OCI-LY3 (cell line): ENCODE results near the gene CASS4.

Experiments
- H2AFZ ChIP-seq: fragments of 200-600, 300-600 bp; shearing (Covaris generic); 2 replicates; pipeline ENCODE4 v1.6.0; 2014; ENCODE audit warnings: antibody characterized with exemption, low read depth, low read length
- H3K27ac ChIP-seq: fragments of 200-600, 300-600 bp; sonication (generic); 2 replicates; pipeline ENCODE4 v1.5.1; 2014; ENCODE audit warnings: mild to moderate bottlenecking, low read length, moderate library complexity, mixed read lengths
- H3K27me3 ChIP-seq: fragments of 200-600, 300-600 bp; sonication (generic); 2 replicates; pipeline ENCODE4 v1.6.1; 2014; ENCODE audit warnings: low read depth, low read length, mixed read lengths
- H3K36me3 ChIP-seq: fragments of 200-600, 300-600 bp; sonication (generic); replicated peaks from 2 replicates; pipeline ENCODE3; 2014; ENCODE audit warnings: low read depth, low read length, mixed read lengths
- H3K4me1 ChIP-seq: fragments of 300-600, 200-600 bp; sonication (generic); 2 replicates; pipeline ENCODE4 v1.6.1; 2014; ENCODE audit warnings: low read length, mixed read lengths
- H3K4me2 ChIP-seq: fragments of 200-600, 300-600 bp; sonication (generic); 2 replicates; pipeline ENCODE4 v1.6.1; 2014; ENCODE audit warnings: low read length, mixed read lengths
- H3K4me3 ChIP-seq: fragments of 300-600, 200-600 bp; sonication (generic); 2 replicates; pipeline ENCODE4 v1.5.1; 2014; ENCODE audit warnings: antibody characterized with exemption, mild to moderate bottlenecking, low read length, moderate library complexity
- H3K79me2 ChIP-seq: fragments of 300-600, 200-600 bp; shearing (Covaris generic); 2 replicates; pipeline ENCODE4 v1.6.1; 2014; ENCODE audit warnings: mild to moderate bottlenecking, low read length, mixed read lengths
- H3K9ac ChIP-seq: fragments of 300-600, 200-600 bp; shearing (Covaris generic); 2 replicates; pipeline ENCODE4 v1.6.0; 2014; ENCODE audit warnings: mild to moderate bottlenecking, low read length, moderate library complexity
- H3K9me3 ChIP-seq: fragments of 200-600, 300-600 bp; shearing (Covaris generic); 2 replicates; pipeline ENCODE4 v1.6.1; 2014; ENCODE audit warnings: low read length, mixed read lengths; ENCODE audit not compliant: insufficient read depth
- H4K20me1 ChIP-seq: fragments of 200-600, 300-600 bp; sonication (generic); 2 replicates; pipeline ENCODE4 v1.6.1; 2016; ENCODE audit warnings: low read length, mixed read lengths; ENCODE audit not compliant: insufficient read depth
- EZH2phosphoT487 ChIP-seq: fragments of 200-600 bp; shearing (Covaris generic); IDR thresholded peaks from 2 replicates; pipeline ENCODE4 v1.6.1; 2018; ENCODE audit warnings: antibody characterized with exemption, mixed run types, low read depth
- TF ChIP-seq, protein P1 (sequence below): fragments of 200-600, 300-600 bp; sonication (generic); IDR thresholded peaks from 2 replicates; pipeline ENCODE4 v1.5.1; 2014; ENCODE audit warnings: antibody characterized with exemption, low read length, low read depth

CASS4 gene

DNA sequence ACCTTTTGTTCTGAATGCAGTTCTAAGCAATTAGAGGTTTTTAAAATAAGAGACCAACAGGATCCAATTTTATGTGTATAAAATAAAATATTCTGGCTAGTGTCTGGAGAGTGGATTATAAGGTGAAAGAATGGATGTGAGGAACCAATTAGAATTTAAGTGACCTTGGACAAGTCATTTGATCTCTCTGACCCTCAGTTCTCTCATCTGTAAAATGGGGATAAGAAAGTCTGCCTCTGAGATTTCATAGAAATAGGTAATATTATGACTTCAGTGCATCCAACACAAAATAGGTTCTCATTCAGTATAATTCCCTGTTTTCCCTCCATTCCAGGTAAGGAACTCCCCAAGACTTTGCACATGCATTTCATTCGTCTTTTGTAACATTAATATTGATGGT, 18.9 kb downstream of the CASS4 start:
- Histone ChIP-seq H3K27me3 (no peaks in the 10 kb centered on the region), H3K4me3 (no peak overlapping the region), H4K20me1 (no peaks in the 10 kb centered on the region), H3K36me3 (no peaks in the 10 kb centered on the region), H3K9me3 (no peaks in the 10 kb centered on the region), H3K4me1 (peaks cover 28% of the 10 kb centered on the region), H3K27ac (no peak overlapping the region), H3K9ac (no peak overlapping the region), H3K79me2 (no peaks in the 10 kb centered on the region), H3K4me2 (no peak overlapping the region), H2AFZ (no peak overlapping the region)
- TF ChIP-seq, protein P1, sequence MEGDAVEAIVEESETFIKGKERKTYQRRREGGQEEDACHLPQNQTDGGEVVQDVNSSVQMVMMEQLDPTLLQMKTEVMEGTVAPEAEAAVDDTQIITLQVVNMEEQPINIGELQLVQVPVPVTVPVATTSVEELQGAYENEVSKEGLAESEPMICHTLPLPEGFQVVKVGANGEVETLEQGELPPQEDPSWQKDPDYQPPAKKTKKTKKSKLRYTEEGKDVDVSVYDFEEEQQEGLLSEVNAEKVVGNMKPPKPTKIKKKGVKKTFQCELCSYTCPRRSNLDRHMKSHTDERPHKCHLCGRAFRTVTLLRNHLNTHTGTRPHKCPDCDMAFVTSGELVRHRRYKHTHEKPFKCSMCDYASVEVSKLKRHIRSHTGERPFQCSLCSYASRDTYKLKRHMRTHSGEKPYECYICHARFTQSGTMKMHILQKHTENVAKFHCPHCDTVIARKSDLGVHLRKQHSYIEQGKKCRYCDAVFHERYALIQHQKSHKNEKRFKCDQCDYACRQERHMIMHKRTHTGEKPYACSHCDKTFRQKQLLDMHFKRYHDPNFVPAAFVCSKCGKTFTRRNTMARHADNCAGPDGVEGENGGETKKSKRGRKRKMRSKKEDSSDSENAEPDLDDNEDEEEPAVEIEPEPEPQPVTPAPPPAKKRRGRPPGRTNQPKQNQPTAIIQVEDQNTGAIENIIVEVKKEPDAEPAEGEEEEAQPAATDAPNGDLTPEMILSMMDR: no peak
- no peak for TF ChIP-seq EZH2phosphoT487

DNA sequence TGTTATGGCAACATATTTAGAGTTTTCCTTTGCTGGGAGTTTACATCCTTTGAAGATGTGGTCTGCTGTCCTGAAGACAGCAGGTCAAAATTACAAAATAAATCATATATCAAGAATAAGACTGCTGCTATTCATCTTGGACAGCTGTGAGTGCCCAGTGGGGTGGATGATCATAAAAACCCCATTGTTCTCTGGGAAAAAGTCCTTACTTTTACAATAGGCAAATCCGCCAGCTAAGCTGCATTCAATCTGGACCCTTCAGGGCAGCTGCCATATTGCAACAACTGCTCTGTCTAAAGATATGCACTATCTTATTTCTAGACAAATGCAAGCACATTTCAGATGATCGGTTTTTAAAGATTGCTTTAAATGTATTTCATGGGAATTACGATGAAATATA, 19.4 kb downstream of the CASS4 start:
- Histone ChIP-seq H4K20me1 (no peaks in the 10 kb centered on the region), H3K4me3 (no peak overlapping the region), H3K79me2 (no peaks in the 10 kb centered on the region), H2AFZ (no peak overlapping the region), H3K27me3 (no peaks in the 10 kb centered on the region), H3K4me2 (no peak overlapping the region), H3K36me3 (no peaks in the 10 kb centered on the region), H3K9ac (no peak overlapping the region), H3K9me3 (no peaks in the 10 kb centered on the region), H3K27ac (no peak overlapping the region), H3K4me1 (peaks cover 28% of the 10 kb centered on the region)
- TF ChIP-seq, protein P1: no peak
- TF ChIP-seq EZH2phosphoT487: no peak

DNA sequence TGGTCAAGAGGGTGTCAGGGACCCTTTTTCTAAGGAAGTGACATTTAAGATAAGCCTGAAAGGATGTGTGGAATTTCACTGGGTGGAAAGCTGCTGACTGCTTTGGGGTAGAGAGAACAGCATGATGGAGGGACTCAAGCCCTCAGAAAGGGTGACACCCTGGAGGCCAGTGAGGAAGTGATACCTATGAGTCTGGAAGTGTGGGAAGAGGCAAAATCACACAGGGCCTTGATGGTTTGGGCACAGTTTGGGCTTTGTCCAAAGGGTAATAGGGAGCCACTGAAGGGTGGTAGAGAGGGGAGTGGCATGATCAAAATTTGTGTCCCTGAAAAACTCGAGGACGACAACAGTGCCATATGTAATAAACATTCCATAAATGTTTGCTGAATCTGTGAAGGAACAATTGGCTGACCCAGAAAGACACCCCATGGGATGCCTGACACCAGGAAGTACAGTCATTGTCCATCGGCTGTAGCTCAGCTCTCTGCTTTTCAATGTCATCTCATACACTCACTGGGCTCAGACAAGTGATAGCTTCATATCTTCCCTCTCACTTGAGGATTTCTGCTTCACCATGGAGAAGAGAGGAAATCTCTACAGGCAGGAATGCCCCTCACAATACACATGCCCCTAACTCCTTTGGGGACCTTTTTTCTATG, 21.3 kb downstream of the CASS4 start:
- peaks cover 28% of the 10 kb centered on the region for H3K4me1 ChIP-seq
- H3K9me3 ChIP-seq: no peaks in the 10 kb centered on the region
- TF ChIP-seq, protein P1: no peak
- H3K4me3 ChIP-seq: no peak overlapping the region
- H3K27me3 ChIP-seq: no peaks in the 10 kb centered on the region
- H3K4me2 ChIP-seq: no peak overlapping the region
- no peak overlapping the region for H3K9ac ChIP-seq
- no peaks in the 10 kb centered on the region for H3K79me2 ChIP-seq
- no peak overlapping the region for H3K27ac ChIP-seq
- no peaks in the 10 kb centered on the region for H4K20me1 ChIP-seq
- no peak overlapping the region for H2AFZ ChIP-seq
- no peaks in the 10 kb centered on the region for H3K36me3 ChIP-seq

DNA sequence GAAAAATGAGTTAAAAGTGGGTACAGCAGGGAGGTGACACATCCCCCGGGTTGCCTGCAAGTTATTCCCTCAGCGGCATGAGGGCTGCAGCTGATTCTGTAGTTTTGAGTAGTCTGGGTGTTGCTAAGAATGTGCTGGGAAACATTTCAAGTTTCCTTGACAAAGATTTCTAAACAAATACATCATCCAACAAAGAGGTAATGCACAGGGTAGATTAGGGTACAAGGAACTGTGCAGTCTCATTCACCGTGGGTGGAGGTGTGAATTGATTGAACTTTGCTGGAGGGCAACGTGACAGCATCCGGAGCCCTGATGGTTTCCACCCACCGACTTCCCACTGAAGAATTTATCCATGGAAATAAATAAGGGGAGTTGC, 21.8 kb downstream of the CASS4 start:
- TF ChIP-seq, protein P1: no peak
- TF ChIP-seq EZH2phosphoT487: no peak
- Histone ChIP-seq H4K20me1 (no peaks in the 10 kb centered on the region), H3K4me2 (no peak overlapping the region), H3K36me3 (no peaks in the 10 kb centered on the region), H3K4me3 (no peak overlapping the region), H3K4me1 (peaks cover 28% of the 10 kb centered on the region), H3K9ac (no peak overlapping the region), H2AFZ (no peak overlapping the region), H3K79me2 (no peaks in the 10 kb centered on the region), H3K27ac (no peak overlapping the region), H3K9me3 (no peaks in the 10 kb centered on the region), H3K27me3 (no peaks in the 10 kb centered on the region)
